OCI-LY3 (cell line): Measurements from ENCODE around the gene ADTRP.

Experiments
- CTCF ChIP-seq: fragments of 200-600, 300-600 bp; sonication (generic); IDR thresholded peaks from 2 replicates; pipeline ENCODE4 v1.5.1; 2014; ENCODE audit warnings: antibody characterized with exemption, low read length, low read depth
- EZH2phosphoT487 ChIP-seq: fragments of 200-600 bp; shearing (Covaris generic); IDR thresholded peaks from 2 replicates; pipeline ENCODE4 v1.6.1; 2018; ENCODE audit warnings: antibody characterized with exemption, mixed run types, low read depth

DNA sequence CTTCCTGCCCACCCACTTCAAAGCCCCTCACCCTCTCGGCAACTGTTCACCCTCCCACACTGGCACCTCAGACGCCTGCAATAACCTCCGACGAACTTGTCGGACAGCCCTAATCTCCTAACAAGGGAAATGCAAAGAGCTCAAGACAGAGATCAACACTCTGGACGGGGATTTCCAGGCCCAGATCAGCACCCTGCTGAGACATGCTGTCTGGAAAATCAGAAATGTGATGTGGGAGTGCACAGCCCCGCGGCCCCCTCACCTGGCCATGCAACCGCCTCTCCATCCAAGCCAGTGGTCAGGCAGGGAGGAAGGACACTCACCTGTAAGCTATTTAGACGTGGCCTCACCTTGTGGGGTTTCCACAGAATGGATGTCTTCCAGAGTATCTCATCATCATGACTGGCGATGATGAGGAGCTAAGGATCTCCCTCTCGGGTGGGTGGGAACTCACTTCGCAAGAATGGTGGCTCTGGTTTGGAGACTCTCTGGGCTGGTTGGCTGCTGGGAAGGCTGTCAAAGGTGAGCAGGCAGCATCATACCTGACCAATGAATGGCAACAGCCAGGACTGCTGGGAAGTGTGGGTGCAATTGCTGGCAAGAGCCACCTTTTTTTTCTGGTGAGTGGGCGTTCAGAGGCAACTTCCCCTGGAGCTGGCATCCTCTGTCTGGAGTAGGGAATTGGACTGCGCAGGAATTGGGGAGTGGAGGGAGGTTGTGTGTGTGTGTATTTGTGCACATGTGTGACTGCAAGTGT lies 28.1 kb upstream of the ADTRP start:
- TF ChIP-seq CTCF (no peak), EZH2phosphoT487 (no peak)
